Progenitor cell of endocrine pancreas (in vitro differentiated cells): Measurements from ENCODE around the gene NELFA. TPM values are rescaled to one million over a fixed set of nuclear protein-coding genes. Genes with fewer than 3 reads are reported as not detected.

Source experiments
- DNase-seq: peaks from one replicate; pipeline ENCODE4 v3.0.0; 2021; ENCODE audit warnings: low spot score; ENCODE audit not compliant: unreplicated experiment
- H3K27ac Mint-ChIP-seq: 2 replicates; pipeline ENCODE4 v1.8.0; 2021; ENCODE audit warnings: mild to moderate bottlenecking, moderate library complexity, mixed read lengths
- H3K27me3 Mint-ChIP-seq: 2 replicates; pipeline ENCODE4 v1.8.0; 2021; ENCODE audit warnings: mixed read lengths
- H3K36me3 Mint-ChIP-seq: 2 replicates; pipeline ENCODE4 v1.8.0; 2022; ENCODE audit warnings: mixed read lengths; ENCODE audit not compliant: insufficient read depth
- H3K4me1 Mint-ChIP-seq: 2 replicates; pipeline ENCODE4 v1.8.0; 2021; ENCODE audit warnings: low read depth, mixed read lengths
- H3K4me3 Mint-ChIP-seq: 2 replicates; pipeline ENCODE4 v1.8.0; 2021; ENCODE audit warnings: low read depth, mild to moderate bottlenecking, moderate library complexity, mixed read lengths
- H3K9me3 Mint-ChIP-seq: 2 replicates; pipeline ENCODE4 v1.8.0; 2021; ENCODE audit warnings: low read depth, mixed read lengths
- total RNA-seq: library from RNA; stranded (reverse); gene quantifications from 2 replicates; pipeline ENCODE4 v1.2.1, GENCODE V29; 2021
- TF ChIP-seq, protein P1 (sequence below): fragments of 200-600 bp; sonication (generic); IDR thresholded peaks from one replicate; pipeline ENCODE4 v1.5.0; 2021; ENCODE audit warnings: antibody characterized with exemption, mild to moderate bottlenecking; ENCODE audit not compliant: unreplicated experiment

NELFA gene
- total RNA-seq, 1 donor from 2014 or later: 52.5 TPM

- TF ChIP-seq, protein P1, sequence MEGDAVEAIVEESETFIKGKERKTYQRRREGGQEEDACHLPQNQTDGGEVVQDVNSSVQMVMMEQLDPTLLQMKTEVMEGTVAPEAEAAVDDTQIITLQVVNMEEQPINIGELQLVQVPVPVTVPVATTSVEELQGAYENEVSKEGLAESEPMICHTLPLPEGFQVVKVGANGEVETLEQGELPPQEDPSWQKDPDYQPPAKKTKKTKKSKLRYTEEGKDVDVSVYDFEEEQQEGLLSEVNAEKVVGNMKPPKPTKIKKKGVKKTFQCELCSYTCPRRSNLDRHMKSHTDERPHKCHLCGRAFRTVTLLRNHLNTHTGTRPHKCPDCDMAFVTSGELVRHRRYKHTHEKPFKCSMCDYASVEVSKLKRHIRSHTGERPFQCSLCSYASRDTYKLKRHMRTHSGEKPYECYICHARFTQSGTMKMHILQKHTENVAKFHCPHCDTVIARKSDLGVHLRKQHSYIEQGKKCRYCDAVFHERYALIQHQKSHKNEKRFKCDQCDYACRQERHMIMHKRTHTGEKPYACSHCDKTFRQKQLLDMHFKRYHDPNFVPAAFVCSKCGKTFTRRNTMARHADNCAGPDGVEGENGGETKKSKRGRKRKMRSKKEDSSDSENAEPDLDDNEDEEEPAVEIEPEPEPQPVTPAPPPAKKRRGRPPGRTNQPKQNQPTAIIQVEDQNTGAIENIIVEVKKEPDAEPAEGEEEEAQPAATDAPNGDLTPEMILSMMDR: no peak
- H3K4me1 Mint-ChIP-seq: no peaks in the 10 kb centered on the region
- peaks cover 33% of the 10 kb centered on the region for H3K36me3 Mint-ChIP-seq
These were observed 35.6 kb downstream of the NELFA start for GRCh38 chr4:1973218-1973617.

DNA sequence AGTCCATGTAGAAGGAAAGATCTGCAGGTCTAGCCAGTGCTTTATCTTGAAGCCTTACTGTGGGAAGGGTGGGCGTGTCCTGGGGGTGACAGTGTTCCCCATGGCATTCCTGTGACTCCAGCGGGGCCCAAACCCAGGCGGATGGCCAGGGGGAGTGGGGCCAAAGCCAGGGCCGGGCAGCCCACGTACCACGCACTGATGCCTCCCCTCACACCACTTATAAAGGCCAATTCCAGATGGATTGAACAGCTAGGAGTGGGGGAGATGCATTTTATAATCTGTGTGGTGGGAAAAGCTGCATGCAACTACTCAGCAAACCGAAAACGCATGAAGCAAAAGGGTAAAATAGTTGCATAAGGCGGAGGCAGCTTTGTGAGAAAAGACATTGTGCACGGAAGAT is 36.4 kb downstream of the NELFA start:
- H3K4me3 Mint-ChIP-seq: no peak overlapping the region
- DNase-seq: no peak
- peaks cover 34% of the 10 kb centered on the region for H3K36me3 Mint-ChIP-seq
- H3K9me3 Mint-ChIP-seq: no peaks in the 10 kb centered on the region
- H3K27me3 Mint-ChIP-seq: no peaks in the 10 kb centered on the region
- TF ChIP-seq, protein P1: no peak
- H3K4me1 Mint-ChIP-seq: no peaks in the 10 kb centered on the region
- H3K27ac Mint-ChIP-seq: peak overlapping the region; percentile 58

More at GRCh38 chr4:1973218-1973617, 35.6 kb downstream of the NELFA start:
- DNase-seq: no peak
- Mint-ChIP-seq H3K27ac (peak overlapping the region; percentile 79), H3K9me3 (no peaks in the 10 kb centered on the region), H3K27me3 (no peaks in the 10 kb centered on the region), H3K4me3 (no peak overlapping the region)

GRCh38 chr4:1971456-1972200 is 37.1 kb downstream of the NELFA start:
- H3K4me3 Mint-ChIP-seq: no peak overlapping the region
- peaks cover 33% of the 10 kb centered on the region for H3K36me3 Mint-ChIP-seq
- no peaks in the 10 kb centered on the region for H3K27me3 Mint-ChIP-seq
- TF ChIP-seq, protein P1: no peak
- H3K27ac Mint-ChIP-seq: peak overlapping the region; percentile 58
- no peaks in the 10 kb centered on the region for H3K9me3 Mint-ChIP-seq
- DNase-seq: no peak
- H3K4me1 Mint-ChIP-seq: peaks cover 3% of the 10 kb centered on the region

DNA sequence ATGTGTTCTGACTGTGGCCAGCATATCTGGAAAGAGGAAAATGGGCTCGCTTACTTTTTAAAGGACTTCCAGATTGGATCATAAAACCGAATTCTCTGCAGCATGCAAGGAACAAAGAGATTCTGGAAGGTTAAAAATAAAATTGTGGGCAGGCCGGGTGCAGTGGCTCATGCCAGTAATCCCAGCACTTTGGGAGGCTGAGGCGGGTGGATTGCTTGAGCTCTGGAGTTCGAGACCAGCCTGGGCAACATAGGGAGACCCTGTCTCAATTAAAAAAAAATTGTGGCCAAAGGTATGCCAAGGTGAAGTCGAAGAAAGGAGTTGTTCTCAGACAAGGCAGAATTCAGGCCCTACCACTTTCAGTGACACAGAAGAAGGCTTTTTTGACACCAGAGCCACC is 37.8 kb downstream of the NELFA start:
- TF ChIP-seq, protein P1: no peak
- Mint-ChIP-seq H3K27me3 (no peaks in the 10 kb centered on the region), H3K4me1 (peaks cover 8% of the 10 kb centered on the region), H3K9me3 (no peaks in the 10 kb centered on the region), H3K36me3 (peaks cover 34% of the 10 kb centered on the region), H3K27ac (no peak overlapping the region), H3K4me3 (no peak overlapping the region)
- DNase-seq: no peak

- peaks cover 16% of the 10 kb centered on the region for H3K4me1 Mint-ChIP-seq
- TF ChIP-seq, protein P1: no peak
- H3K36me3 Mint-ChIP-seq: peaks cover 39% of the 10 kb centered on the region
- peaks cover 1% of the 10 kb centered on the region for H3K9me3 Mint-ChIP-seq
- peak overlapping the region; percentile 9 for H3K27ac Mint-ChIP-seq
- DNase-seq: no peak
- H3K27me3 Mint-ChIP-seq: no peaks in the 10 kb centered on the region
- no peak overlapping the region for H3K4me3 Mint-ChIP-seq
These were observed 38.6 kb downstream of the NELFA start for GRCh38 chr4:1969928-1970723.
